Hepatocyte (in vitro differentiated cells): Measurements from ENCODE around the gene RDH5. TPM values are rescaled to one million over a fixed set of nuclear protein-coding genes. Genes with fewer than 3 reads are reported as not detected.

Experiments
- DNase-seq: peaks from one replicate; pipeline ENCODE4 v3.0.0-alpha.2; 2016; ENCODE audit warnings: low spot score
- H2AFZ ChIP-seq: fragments of 200-600 bp; sonication (generic); 2 replicates; pipeline ENCODE4 v1.6.0; 2016; ENCODE audit warnings: antibody characterized with exemption, mild to moderate bottlenecking
- H3K27ac ChIP-seq: fragments of 200-600 bp; sonication (generic); 2 replicates; pipeline ENCODE4 v1.5.1; 2016; ENCODE audit warnings: mild to moderate bottlenecking
- H3K27me3 ChIP-seq: fragments of 200-600 bp; sonication (generic); 2 replicates; pipeline ENCODE4 v1.6.1; 2016
- H3K36me3 ChIP-seq: fragments of 200-600 bp; sonication (generic); replicated peaks from 2 replicates; pipeline ENCODE4 v1.5.1; 2016; ENCODE audit warnings: low read depth; ENCODE audit not compliant: insufficient read depth
- H3K4me1 ChIP-seq: fragments of 200-600 bp; sonication (generic); 2 replicates; pipeline ENCODE4 v1.5.1; 2016; ENCODE audit warnings: mild to moderate bottlenecking, moderate library complexity; ENCODE audit not compliant: insufficient read depth
- H3K4me2 ChIP-seq: fragments of 200-600 bp; sonication (generic); 2 replicates; pipeline ENCODE4 v1.6.0; 2016
- H3K4me3 ChIP-seq: fragments of 200-600 bp; sonication (generic); 2 replicates; pipeline ENCODE4 v1.5.1; 2016; ENCODE audit warnings: mild to moderate bottlenecking
- H3K79me2 ChIP-seq: fragments of 200-600 bp; sonication (generic); 2 replicates; pipeline ENCODE4 v1.6.0; 2017; ENCODE audit warnings: mild to moderate bottlenecking
- H3K9me2 ChIP-seq: fragments of 200-600 bp; sonication (generic); replicated peaks from 2 replicates; pipeline ENCODE4 v1.6.0; 2017; ENCODE audit warnings: mild to moderate bottlenecking; ENCODE audit not compliant: insufficient read depth
- H3K9me3 ChIP-seq: fragments of 200-600 bp; sonication (generic); 2 replicates; pipeline ENCODE4 v1.5.1; 2016; ENCODE audit warnings: low read depth, mild to moderate bottlenecking
- H4K20me1 ChIP-seq: fragments of 200-600 bp; sonication (generic); 2 replicates; pipeline ENCODE4 v1.6.0; 2016; ENCODE audit warnings: mild to moderate bottlenecking; ENCODE audit not compliant: insufficient read depth, poor library complexity, severe bottlenecking
- CTCF ChIP-seq: fragments of 200-600 bp; sonication (generic); IDR thresholded peaks from 2 replicates; pipeline ENCODE4 v1.5.1; 2016; ENCODE audit warnings: antibody characterized with exemption, mild to moderate bottlenecking; ENCODE audit not compliant: poor library complexity
- EZH2 ChIP-seq: fragments of 200-600 bp; sonication (generic); IDR thresholded peaks from 2 replicates; pipeline ENCODE4 v1.6.1; 2016; ENCODE audit warnings: antibody characterized with exemption, mild to moderate bottlenecking, borderline replicate concordance
- EZH2phosphoT487 ChIP-seq: fragments of 200-600 bp; sonication (generic); IDR thresholded peaks from one replicate; pipeline ENCODE4 v1.6.1; 2018; ENCODE audit warnings: antibody characterized with exemption, mild to moderate bottlenecking, low read depth, moderate library complexity; ENCODE audit not compliant: unreplicated experiment, severe bottlenecking
- WGBS: methylation state at CpG from one replicate; pipeline ENCODE4 v1.1.6; 2016; ENCODE audit warnings: low lambda C conversion rate; ENCODE audit errors: missing lambda C conversion rate; 5-methylcytosine and 5-hydroxymethylcytosine counted together
- polyA plus RNA-seq: library from polyadenylated mRNA; unstranded; fragments of >200 nt; fragmentation: Nextera tagmentation; extraction: Ambion mirVana; gene quantifications from 2 replicates; pipeline ENCODE4 v1.2.1, GENCODE V29; 2016
- total RNA-seq: library from RNA; depleted of rRNA; stranded (reverse); fragments of >200 nt; gene quantifications from 2 replicates; pipeline ENCODE4 v1.2.3, GENCODE V29; 2014

Gene RDH5
- total and polyA plus RNA-seq, 2 experiments from 2014 or later = 36.2 to 43.7 TPM

DNA sequence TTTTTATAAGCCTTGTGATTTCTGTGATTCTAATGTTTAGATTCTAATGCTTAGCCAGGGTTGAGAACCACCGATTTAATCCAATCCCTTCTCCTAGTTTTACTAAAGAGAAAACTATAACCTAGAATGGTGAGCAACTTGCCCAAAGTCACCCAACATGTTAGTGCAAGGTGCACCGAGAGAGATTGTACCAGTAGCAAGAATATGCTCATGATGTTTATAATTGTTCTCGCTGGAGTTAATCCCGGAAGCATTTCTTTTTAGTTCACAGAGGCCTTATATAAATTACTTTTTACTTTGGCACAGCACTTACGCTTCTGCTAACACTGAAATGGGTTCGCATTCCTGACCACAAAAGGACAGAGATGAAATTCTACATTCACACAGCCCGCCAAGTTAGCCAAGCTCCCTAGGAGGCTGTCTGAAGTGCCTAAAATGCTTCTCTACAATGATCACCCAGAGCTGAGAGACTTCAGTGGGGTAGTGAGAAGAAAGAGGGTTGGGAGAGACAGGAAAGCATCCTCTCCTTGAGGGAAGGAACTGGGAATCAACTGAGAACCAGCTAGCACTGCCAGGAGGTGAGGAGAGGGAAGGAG, 4.9 kb upstream of the RDH5 start:
- Histone ChIP-seq H3K4me2 (peak overlapping the region; percentile 90), H2AFZ (peak overlapping the region; percentile 95), H4K20me1 (no peaks in the 10 kb centered on the region), H3K27ac (peak overlapping the region; percentile 96), H3K79me2 (peaks cover 28% of the 10 kb centered on the region), H3K9me2 (no peaks in the 10 kb centered on the region), H3K4me3 (peak overlapping the region; percentile 76), H3K27me3 (peaks cover 7% of the 10 kb centered on the region), H3K9me3 (no peaks in the 10 kb centered on the region), H3K36me3 (no peaks in the 10 kb centered on the region), H3K4me1 (peaks cover 25% of the 10 kb centered on the region)
- DNase-seq = no peak
- no peak for TF ChIP-seq EZH2phosphoT487
- TF ChIP-seq CTCF = no peak
- no peak for TF ChIP-seq EZH2
- 82% methylated on average over 7 of the region's 7 CpGs for WGBS

GRCh38 chr12:55715833-55716581, 4.2 kb upstream of the RDH5 start, which contains the start of gene BLOC1S1:
TSS of gene BLOC1S1 (plus strand) at chr12:55716046. CDS start at chr12:55716052, 6 bp downstream.
- peak within 1 kb of the TSS; percentile 95 for H2AFZ ChIP-seq
- H3K9me2 ChIP-seq = no peaks in the 10 kb centered on the region
- no peaks in the 10 kb centered on the region for H3K9me3 ChIP-seq
- WGBS = 2% methylated on average over 40 of the region's 42 CpGs
- H3K4me3 ChIP-seq = peak within 1 kb of the TSS; percentile 76
- peaks cover 25% of the 10 kb centered on the region for H3K4me1 ChIP-seq
- DNase-seq = peak; percentile 95
- no peak for TF ChIP-seq EZH2
- TF ChIP-seq CTCF = no peak
- TF ChIP-seq EZH2phosphoT487 = no peak
- no peaks in the 10 kb centered on the region for H3K36me3 ChIP-seq
- peak within 1 kb of the TSS; percentile 90 for H3K4me2 ChIP-seq
- H4K20me1 ChIP-seq = no peaks in the 10 kb centered on the region
- H3K27me3 ChIP-seq = no peaks in the 10 kb centered on the region
- peak within 1 kb of the TSS; percentile 96 for H3K27ac ChIP-seq
- peaks cover 28% of the 10 kb centered on the region for H3K79me2 ChIP-seq

GRCh38 chr12:55716582-55716957, 3.6 kb upstream of the RDH5 start:
- peak overlapping the region; percentile 95 for H2AFZ ChIP-seq
- DNase-seq = no peak
- no peaks in the 10 kb centered on the region for H3K36me3 ChIP-seq
- H3K4me2 ChIP-seq = peak overlapping the region; percentile 90
- no peaks in the 10 kb centered on the region for H4K20me1 ChIP-seq
- peak overlapping the region; percentile 76 for H3K4me3 ChIP-seq
- H3K9me2 ChIP-seq = no peaks in the 10 kb centered on the region
- no peaks in the 10 kb centered on the region for H3K27me3 ChIP-seq
- H3K4me1 ChIP-seq = peaks cover 25% of the 10 kb centered on the region
- H3K9me3 ChIP-seq = no peaks in the 10 kb centered on the region
- peak overlapping the region; percentile 96 for H3K27ac ChIP-seq
- 6% methylated on average over 12 of the region's 13 CpGs for WGBS
- no peak for TF ChIP-seq CTCF
- no peak for TF ChIP-seq EZH2phosphoT487
- TF ChIP-seq EZH2 = no peak
- peaks cover 28% of the 10 kb centered on the region for H3K79me2 ChIP-seq
